Measurements from ENCODE around the gene LEO1.

GRCh38 chr15:51971032-51971374 lies 575 bp downstream of the LEO1 start:
- no peak for TF ChIP-seq POLR2A (IDR thresholded peaks at IDR 0.05)
- TF ChIP-seq CTCF (IDR thresholded peaks at IDR 0.05): no peak

All from adrenal gland (tissue), 5 donors.